ENCODE results near the gene SETX. TPM values are rescaled to one million over a fixed set of nuclear protein-coding genes. Genes with fewer than 3 reads are reported as not detected.

SETX gene
- total and polyA plus RNA-seq, 10 of the 15 experiments (the other 5 are each of a cell fraction or from before 2014, with no cell fraction given) = 15.8 to 75.7 (median 37.0) TPM

GRCh38 chr9:132404228-132404881, 49.6 kb upstream of the SETX start (continued):
- no peak for TF ChIP-seq ZBTB11 (CRISPR knock-in tag; IDR thresholded peaks at IDR 0.05)
- no peak for TF ChIP-seq MYB (IDR thresholded peaks at IDR 0.05; ENCODE audit: borderline replicate concordance, low read depth, low read length)
- TF ChIP-seq RAD51 (IDR thresholded peaks at IDR 0.05) = no peak
- TF ChIP-seq ZNF384 (IDR thresholded peaks at IDR 0.05; ENCODE audit: borderline replicate concordance, low read depth, low read length) = no peak
- no peak for TF ChIP-seq RFX5 (IDR thresholded peaks at IDR 0.05; ENCODE audit: low read depth, low read length)
- TF ChIP-seq BMI1 (IDR thresholded peaks at IDR 0.05; ENCODE audit: borderline replicate concordance) = no peak
- no peak for TF ChIP-seq BACH1 (IDR thresholded peaks at IDR 0.05; ENCODE audit: borderline replicate concordance)
- TF ChIP-seq IKZF1 (conservative IDR thresholded peaks at IDR 0.05) = peak; percentile 51
- no peak for TF ChIP-seq FOXM1 (IDR thresholded peaks at IDR 0.05; ENCODE audit: low read depth, low read length)
- TF ChIP-seq ETV6 (conservative IDR thresholded peaks at IDR 0.05 in 1 of 2, IDR thresholded peaks at IDR 0.05 in 1 of 2; ENCODE audit: borderline replicate concordance in 1 of 2, low read depth in 1 of 2) = peak in 1 of 2 experiments; percentile 98; a peak in 2 of 4 replicates
- TF ChIP-seq RAD21 (IDR thresholded peaks at IDR 0.05; ENCODE audit: insufficient read depth, low read depth, low read length) = no peak
- TF ChIP-seq, protein P1, sequence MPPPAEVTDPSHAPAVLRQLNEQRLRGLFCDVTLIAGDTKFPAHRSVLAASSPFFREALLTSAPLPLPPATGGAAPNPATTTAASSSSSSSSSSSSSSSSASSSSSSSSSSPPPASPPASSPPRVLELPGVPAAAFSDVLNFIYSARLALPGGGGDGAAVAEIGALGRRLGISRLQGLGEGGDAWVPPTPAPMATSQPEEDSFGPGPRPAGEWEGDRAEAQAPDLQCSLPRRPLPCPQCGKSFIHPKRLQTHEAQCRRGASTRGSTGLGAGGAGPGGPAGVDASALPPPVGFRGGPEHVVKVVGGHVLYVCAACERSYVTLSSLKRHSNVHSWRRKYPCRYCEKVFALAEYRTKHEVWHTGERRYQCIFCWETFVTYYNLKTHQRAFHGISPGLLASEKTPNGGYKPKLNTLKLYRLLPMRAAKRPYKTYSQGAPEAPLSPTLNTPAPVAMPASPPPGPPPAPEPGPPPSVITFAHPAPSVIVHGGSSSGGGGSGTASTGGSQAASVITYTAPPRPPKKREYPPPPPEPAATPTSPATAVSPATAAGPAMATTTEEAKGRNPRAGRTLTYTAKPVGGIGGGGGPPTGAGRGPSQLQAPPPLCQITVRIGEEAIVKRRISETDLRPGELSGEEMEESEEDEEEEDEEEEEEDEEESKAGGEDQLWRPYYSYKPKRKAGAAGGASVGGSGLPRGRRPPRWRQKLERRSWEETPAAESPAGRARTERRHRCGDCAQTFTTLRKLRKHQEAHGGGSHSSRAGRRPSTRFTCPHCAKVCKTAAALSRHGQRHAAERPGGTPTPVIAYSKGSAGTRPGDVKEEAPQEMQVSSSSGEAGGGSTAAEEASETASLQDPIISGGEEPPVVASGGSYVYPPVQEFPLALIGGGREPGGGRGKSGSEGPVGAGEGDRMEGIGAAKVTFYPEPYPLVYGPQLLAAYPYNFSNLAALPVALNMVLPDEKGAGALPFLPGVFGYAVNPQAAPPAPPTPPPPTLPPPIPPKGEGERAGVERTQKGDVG (CRISPR knock-in tag; IDR thresholded peaks at IDR 0.05) = no peak
- TF ChIP-seq JUND (IDR thresholded peaks at IDR 0.05; ENCODE audit: low read depth, low read length) = no peak
- no peak for TF ChIP-seq NFYA (IDR thresholded peaks at IDR 0.05; ENCODE audit: borderline replicate concordance, low read depth, low read length)
- no peak for TF ChIP-seq ZNF24 (IDR thresholded peaks at IDR 0.05)
- no peak for TF ChIP-seq NR2F1 (conservative IDR thresholded peaks at IDR 0.05)
- TF ChIP-seq BRCA1 (IDR thresholded peaks at IDR 0.05; ENCODE audit: low read depth, low read length) = no peak
- TF ChIP-seq, protein P2, sequence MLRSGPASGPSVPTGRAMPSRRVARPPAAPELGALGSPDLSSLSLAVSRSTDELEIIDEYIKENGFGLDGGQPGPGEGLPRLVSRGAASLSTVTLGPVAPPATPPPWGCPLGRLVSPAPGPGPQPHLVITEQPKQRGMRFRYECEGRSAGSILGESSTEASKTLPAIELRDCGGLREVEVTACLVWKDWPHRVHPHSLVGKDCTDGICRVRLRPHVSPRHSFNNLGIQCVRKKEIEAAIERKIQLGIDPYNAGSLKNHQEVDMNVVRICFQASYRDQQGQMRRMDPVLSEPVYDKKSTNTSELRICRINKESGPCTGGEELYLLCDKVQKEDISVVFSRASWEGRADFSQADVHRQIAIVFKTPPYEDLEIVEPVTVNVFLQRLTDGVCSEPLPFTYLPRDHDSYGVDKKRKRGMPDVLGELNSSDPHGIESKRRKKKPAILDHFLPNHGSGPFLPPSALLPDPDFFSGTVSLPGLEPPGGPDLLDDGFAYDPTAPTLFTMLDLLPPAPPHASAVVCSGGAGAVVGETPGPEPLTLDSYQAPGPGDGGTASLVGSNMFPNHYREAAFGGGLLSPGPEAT (IDR thresholded peaks at IDR 0.05; ENCODE audit: low read depth) = peak; percentile 58; the same call in 1 of the 2 replicates
- TF ChIP-seq, protein P3, sequence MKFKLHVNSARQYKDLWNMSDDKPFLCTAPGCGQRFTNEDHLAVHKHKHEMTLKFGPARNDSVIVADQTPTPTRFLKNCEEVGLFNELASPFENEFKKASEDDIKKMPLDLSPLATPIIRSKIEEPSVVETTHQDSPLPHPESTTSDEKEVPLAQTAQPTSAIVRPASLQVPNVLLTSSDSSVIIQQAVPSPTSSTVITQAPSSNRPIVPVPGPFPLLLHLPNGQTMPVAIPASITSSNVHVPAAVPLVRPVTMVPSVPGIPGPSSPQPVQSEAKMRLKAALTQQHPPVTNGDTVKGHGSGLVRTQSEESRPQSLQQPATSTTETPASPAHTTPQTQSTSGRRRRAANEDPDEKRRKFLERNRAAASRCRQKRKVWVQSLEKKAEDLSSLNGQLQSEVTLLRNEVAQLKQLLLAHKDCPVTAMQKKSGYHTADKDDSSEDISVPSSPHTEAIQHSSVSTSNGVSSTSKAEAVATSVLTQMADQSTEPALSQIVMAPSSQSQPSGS (IDR thresholded peaks at IDR 0.05; ENCODE audit: low read length) = peak; percentile 52
- TF ChIP-seq RB1 (IDR thresholded peaks at IDR 0.05; ENCODE audit: borderline replicate concordance) = no peak
- no peak for TF ChIP-seq HDAC2 (IDR thresholded peaks at IDR 0.05)
- no peak for TF ChIP-seq HCFC1 (IDR thresholded peaks at IDR 0.05; ENCODE audit: low read length)

Measured in GM12878 (cell line).